ENCODE measurements around the gene ST3GAL4. TPM values are rescaled to one million over a fixed set of nuclear protein-coding genes. Genes with fewer than 3 reads are reported as not detected.

ST3GAL4 gene
- total RNA-seq, 1 experiment from 2014 or later = 13.6 TPM

- Histone ChIP-seq H2AFZ (ENCODE audit: low read length) (no peak overlapping the region), H4K20me1 (ENCODE audit: control insufficient read depth, insufficient read depth, insufficient read length) (no peaks in the 10 kb centered on the region), H3K79me2 (ENCODE audit: insufficient read depth, low read length) (peaks cover 2% of the 10 kb centered on the region; the same call in 1 of the 2 replicates), H3K4me2 (ENCODE audit: insufficient read depth, insufficient read length, low read length) (no peak overlapping the region), H2BK15ac (ENCODE audit: low read depth, low read length) (no peak overlapping the region), H4K8ac (replicated peaks; ENCODE audit: insufficient read length, low read depth, low read length) (no peak overlapping the region), H3K23ac (ENCODE audit: insufficient read length, low read depth, low read length) (no peak overlapping the region), H4K91ac (ENCODE audit: insufficient read length, low read depth, low read length) (no peak overlapping the region), H4K5ac (ENCODE audit: insufficient read length, low read depth, low read length) (no peak overlapping the region), H2BK20ac (ENCODE audit: low read depth, low read length, poor library complexity, severe bottlenecking) (no peak overlapping the region), H2BK12ac (ENCODE audit: insufficient read length, low read depth, low read length) (no peak overlapping the region), H3K79me1 (ENCODE audit: insufficient read depth, low read depth, low read length, poor library complexity, severe bottlenecking) (no peaks in the 10 kb centered on the region), H3K23me2 (ENCODE audit: insufficient read length, low read depth, low read length, poor library complexity, severe bottlenecking) (no peaks in the 10 kb centered on the region), H3K9me3 (ENCODE audit: control insufficient read depth, low read depth, low read length) (no peaks in the 10 kb centered on the region), H2BK120ac (ENCODE audit: low read depth, low read length, poor library complexity, severe bottlenecking) (no peak overlapping the region), H3K18ac (ENCODE audit: insufficient read length, low read depth, low read length) (no peak overlapping the region), H3T11ph (ENCODE audit: low read length) (no peak overlapping the region), H3K27ac (ENCODE audit: insufficient read length, low read depth, low read length) (no peak overlapping the region), H3K27me3 (ENCODE audit: insufficient read depth, low read length) (no peaks in the 10 kb centered on the region), H3K4ac (ENCODE audit: low read depth, low read length) (no peak overlapping the region), H3K14ac (ENCODE audit: insufficient read depth, low read length) (peak overlapping the region; percentile 8; the same call in 1 of the 2 replicates), H2BK5ac (ENCODE audit: insufficient read length, low read length) (no peak overlapping the region), H3K9ac (ENCODE audit: extremely low read depth, insufficient read length, low read length) (no peak overlapping the region), H2AK5ac (ENCODE audit: insufficient read length, low read length) (no peak overlapping the region), H3K56ac (ENCODE audit: insufficient read length, low read depth, low read length) (no peak overlapping the region), H3K4me1 (ENCODE audit: insufficient read depth, low read length) (peaks cover 14% of the 10 kb centered on the region; the same call in 1 of the 2 replicates)
- Mint-ChIP-seq H3K36me3 (ENCODE audit: insufficient read depth in 1 of 3, low read depth in 3 of 3) (peaks cover 23 to 53% (median 51%) of the 10 kb centered on the region in 3 experiments), H3K9me3 (no peaks in the 10 kb centered on the region), H3K4me1 (peaks cover 39 to 50% of the 10 kb centered on the region in 2 experiments), H3K27ac (peak overlapping the region; percentile 52 to 94 (median 57); a peak in 6 of 7 replicates), H3K4me3 (peak overlapping the region in 1 of 2 experiments; percentile 40; a peak in 2 of 5 replicates), H3K27me3 (ENCODE audit: low read depth) (no peaks in the 10 kb centered on the region)
- no peak for TF ChIP-seq CTCF (conservative IDR thresholded peaks at IDR 0.05)
- no CpG with 5 or more reads among the region's 17 CpGs for WGBS (ENCODE audit: extremely low coverage, insufficient read length, low lambda C conversion rate)
- no peak for DNase-seq
Measured at GRCh38 chr11:126345759-126346585, 9.5 kb upstream of the ST3GAL4 start.

All from H9 (cell line).